ENCODE measurements around the gene ANAPC2. TPM values are rescaled to one million over a fixed set of nuclear protein-coding genes. Genes with fewer than 3 reads are reported as not detected.

ANAPC2 gene
- total RNA-seq, 2 donors from 2014 or later, result 32.5 to 64.5 TPM

- Histone ChIP-seq H3K4me3 (no peak overlapping the region), H3K4me1 (replicated peaks) (peaks cover 5% of the 10 kb centered on the region), H3K27me3 (replicated peaks; ENCODE audit: insufficient read depth) (no peaks in the 10 kb centered on the region), H3K9me3 (no peaks in the 10 kb centered on the region), H3K36me3 (no peaks in the 10 kb centered on the region), H3K27ac (peak overlapping the region in 1 of 2 donors; percentile 72)
- intact Hi-C loops (cut with DNase I), result no loop called here
- DNase-seq (ENCODE audit: low spot score), result no peak
- TF ChIP-seq POLR2AphosphoS5 (IDR thresholded peaks at IDR 0.05) (no peak), POLR2A (IDR thresholded peaks at IDR 0.05) (no peak), CTCF (IDR thresholded peaks at IDR 0.05) (no peak)
- 84% methylated on average over 12 of the region's 12 CpGs for WGBS
Measured at GRCh38 chr9:137218754-137219271, 30.5 kb upstream of the ANAPC2 start.

- intact Hi-C loops (cut with DNase I), result no loop called here
- Histone ChIP-seq H3K9me3 (no peaks in the 10 kb centered on the region), H3K4me3 (peak overlapping the region in 1 of 2 donors; percentile 32), H3K4me1 (replicated peaks) (peaks cover 5% of the 10 kb centered on the region), H3K36me3 (no peaks in the 10 kb centered on the region), H3K27me3 (replicated peaks; ENCODE audit: insufficient read depth) (no peaks in the 10 kb centered on the region), H3K27ac (peak overlapping the region; percentile 72 to 79)
- no peak for DNase-seq (ENCODE audit: low spot score)
- 89% methylated on average over 30 of the region's 30 CpGs for WGBS
- no peak for TF ChIP-seq CTCF (IDR thresholded peaks at IDR 0.05)
- TF ChIP-seq POLR2AphosphoS5 (IDR thresholded peaks at IDR 0.05), result no peak
- TF ChIP-seq POLR2A (IDR thresholded peaks at IDR 0.05), result no peak
Measured at GRCh38 chr9:137218212-137218753, 29.9 kb upstream of the ANAPC2 start.

- peak; percentile 91 for DNase-seq (ENCODE audit: low spot score)
- Histone ChIP-seq H3K9me3 (no peaks in the 10 kb centered on the region), H3K4me1 (replicated peaks) (peaks cover 5% of the 10 kb centered on the region), H3K4me3 (peak overlapping the region; percentile 20 to 32), H3K27ac (peak overlapping the region; percentile 72 to 79), H3K27me3 (replicated peaks; ENCODE audit: insufficient read depth) (no peaks in the 10 kb centered on the region), H3K36me3 (no peaks in the 10 kb centered on the region)
- WGBS, result 41% methylated on average over 35 of the region's 36 CpGs
- peak; percentile 90 for TF ChIP-seq POLR2AphosphoS5 (IDR thresholded peaks at IDR 0.05)
- peak; percentile 82 for TF ChIP-seq POLR2A (IDR thresholded peaks at IDR 0.05)
- peak in 2 of 4 experiments; percentile 39 to 56 for TF ChIP-seq CTCF (IDR thresholded peaks at IDR 0.05)
- intact Hi-C loops (cut with DNase I), result no loop called here
Measured at GRCh38 chr9:137217276-137218211, 29.2 kb upstream of the ANAPC2 start.

DNA sequence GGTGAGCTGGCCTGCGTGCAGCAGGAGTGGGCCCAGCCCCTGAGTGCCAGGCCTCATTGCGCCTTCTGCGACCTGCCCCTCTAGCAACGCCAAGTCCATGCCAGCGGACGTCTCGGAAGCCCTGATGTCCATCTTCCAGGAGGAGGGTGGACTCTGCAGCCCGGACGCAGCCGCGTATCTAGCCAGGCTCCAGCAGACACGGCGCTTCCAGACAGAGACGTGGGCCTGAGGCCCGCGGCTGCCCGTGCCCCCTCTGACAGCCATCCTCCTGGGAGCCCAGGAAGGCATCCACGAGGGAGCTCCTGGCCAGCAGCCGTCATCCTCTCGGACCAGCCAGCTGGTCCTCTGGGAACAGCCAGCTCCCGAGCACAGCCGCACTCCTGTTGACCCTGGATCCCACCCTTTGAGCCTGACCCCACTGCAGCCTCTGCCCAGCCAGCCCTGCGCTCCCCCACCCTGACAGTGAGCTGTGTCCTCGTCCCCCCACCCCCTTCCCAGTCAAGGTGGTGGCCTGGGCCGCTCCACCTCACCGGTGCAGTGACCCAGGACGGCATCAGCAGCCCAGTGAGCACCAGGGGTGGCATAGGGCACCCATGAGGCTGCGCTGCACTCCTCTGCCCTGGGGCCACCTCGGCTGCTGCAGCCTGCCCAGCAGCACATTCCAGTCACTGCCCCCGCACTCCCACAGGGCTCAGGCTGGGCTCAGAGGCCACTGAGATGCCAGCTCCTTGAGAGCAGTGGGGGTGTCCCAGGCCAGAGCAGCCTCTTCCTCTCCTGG lies 28.0 kb upstream of the ANAPC2 start:
- intact Hi-C loops (cut with DNase I), result no loop called here
- H3K36me3 ChIP-seq, result no peaks in the 10 kb centered on the region
- peaks cover 5% of the 10 kb centered on the region for H3K4me1 ChIP-seq (replicated peaks)
- TF ChIP-seq POLR2A (IDR thresholded peaks at IDR 0.05) (no peak), CTCF (IDR thresholded peaks at IDR 0.05) (no peak), POLR2AphosphoS5 (IDR thresholded peaks at IDR 0.05) (no peak)
- H3K27ac ChIP-seq, result peak overlapping the region; percentile 72 to 79
- no peaks in the 10 kb centered on the region for H3K9me3 ChIP-seq
- no peak overlapping the region for H3K4me3 ChIP-seq
- H3K27me3 ChIP-seq (replicated peaks; ENCODE audit: insufficient read depth), result no peaks in the 10 kb centered on the region
- WGBS, result 92% methylated on average over 28 of the region's 30 CpGs
- no peak for DNase-seq (ENCODE audit: low spot score)

Data from prostate gland (tissue), 2 donors.